Measurements from ENCODE around the gene TAF11L4.
"Not testable (repeated sequence)": the region's sequence is repeated elsewhere in the genome, so short reads cannot be mapped to it uniquely, and the experiment has no call there.

DNA sequence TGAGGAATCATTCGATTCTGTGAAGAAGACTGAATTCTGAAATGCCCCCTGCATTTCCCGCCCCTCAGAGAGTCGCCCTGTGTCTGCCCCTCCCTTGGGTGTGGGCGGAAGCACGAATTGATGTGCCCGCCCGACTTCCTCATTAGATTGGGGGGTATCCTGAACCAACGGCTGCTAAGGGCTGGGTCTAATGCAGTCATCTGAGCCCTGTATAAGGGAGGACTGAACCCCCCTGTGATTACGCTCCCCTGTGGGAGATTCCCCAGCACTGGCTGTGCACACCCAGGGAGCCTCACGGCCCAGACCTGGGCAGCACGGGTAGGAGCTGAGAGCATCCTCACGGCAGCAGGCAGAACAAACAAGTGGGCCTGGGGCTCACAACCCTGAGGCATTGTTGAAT is 4.1 kb upstream of the TAF11L4 start:
- TF ChIP-seq, protein P1, sequence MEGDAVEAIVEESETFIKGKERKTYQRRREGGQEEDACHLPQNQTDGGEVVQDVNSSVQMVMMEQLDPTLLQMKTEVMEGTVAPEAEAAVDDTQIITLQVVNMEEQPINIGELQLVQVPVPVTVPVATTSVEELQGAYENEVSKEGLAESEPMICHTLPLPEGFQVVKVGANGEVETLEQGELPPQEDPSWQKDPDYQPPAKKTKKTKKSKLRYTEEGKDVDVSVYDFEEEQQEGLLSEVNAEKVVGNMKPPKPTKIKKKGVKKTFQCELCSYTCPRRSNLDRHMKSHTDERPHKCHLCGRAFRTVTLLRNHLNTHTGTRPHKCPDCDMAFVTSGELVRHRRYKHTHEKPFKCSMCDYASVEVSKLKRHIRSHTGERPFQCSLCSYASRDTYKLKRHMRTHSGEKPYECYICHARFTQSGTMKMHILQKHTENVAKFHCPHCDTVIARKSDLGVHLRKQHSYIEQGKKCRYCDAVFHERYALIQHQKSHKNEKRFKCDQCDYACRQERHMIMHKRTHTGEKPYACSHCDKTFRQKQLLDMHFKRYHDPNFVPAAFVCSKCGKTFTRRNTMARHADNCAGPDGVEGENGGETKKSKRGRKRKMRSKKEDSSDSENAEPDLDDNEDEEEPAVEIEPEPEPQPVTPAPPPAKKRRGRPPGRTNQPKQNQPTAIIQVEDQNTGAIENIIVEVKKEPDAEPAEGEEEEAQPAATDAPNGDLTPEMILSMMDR (IDR thresholded peaks at IDR 0.05), result not testable (repeated sequence)
- not testable (repeated sequence) for TF ChIP-seq POLR2A (IDR thresholded peaks at IDR 0.05)

Data from right lobe of liver (tissue), 4 donors.